DND-41 (cell line): ENCODE results near the gene NLRP3.

Experiments
- CTCF ChIP-seq: IDR thresholded peaks from 2 replicates; pipeline ENCODE4 v1.5.1; 2012; ENCODE audit warnings: borderline replicate concordance, low read length, moderate library complexity, mild to moderate bottlenecking; ENCODE audit not compliant: poor library complexity, severe bottlenecking; ENCODE audit errors: extremely low read depth
- EZH2 ChIP-seq: IDR thresholded peaks from 3 replicates; pipeline ENCODE4 v1.6.1; 2012; ENCODE audit warnings: borderline replicate concordance, low read depth, mild to moderate bottlenecking, moderate library complexity, low read length, inconsistent platforms; ENCODE audit not compliant: severe bottlenecking

- TF ChIP-seq CTCF (no peak), EZH2 (no peak)
Observed at GRCh38 chr1:247385283-247385682, 30.7 kb upstream of the NLRP3 start.
